ENCODE results near the gene ITPR2.

ITPR2 gene

GRCh38 chr12:26599096-26599695 is 233.8 kb downstream of the ITPR2 start:
- in situ Hi-C loops (cut with MboI; ENCODE audit: low sequenced_read_pairs), result no loop called here

GRCh38 chr12:26595806-26596205 is 237.2 kb downstream of the ITPR2 start:
- in situ Hi-C loops (cut with MboI; ENCODE audit: low sequenced_read_pairs), result no loop called here

- in situ Hi-C loops (cut with MboI; ENCODE audit: low sequenced_read_pairs), result no loop called here
Measured at GRCh38 chr12:26580619-26581018, 252.4 kb downstream of the ITPR2 start.

DNA sequence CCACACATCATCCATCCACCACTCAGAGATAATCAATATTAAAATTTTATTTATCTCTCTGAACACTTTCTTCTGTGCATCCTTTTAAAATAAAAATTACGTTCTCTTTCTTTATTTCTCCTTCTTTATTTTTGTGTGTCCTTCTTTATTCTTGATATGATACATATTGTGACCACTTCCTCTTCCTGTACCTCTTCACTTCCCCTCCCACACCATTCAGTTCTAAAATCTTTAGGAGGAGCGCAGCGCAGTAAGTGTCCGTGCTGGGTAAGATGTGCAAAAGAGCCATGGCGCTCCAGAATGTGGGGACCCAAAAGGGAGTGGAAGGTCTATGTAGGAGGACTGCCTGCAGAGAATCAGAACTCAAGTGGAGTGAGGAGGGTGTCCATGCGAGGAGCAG is 256.7 kb downstream of the ITPR2 start:
- in situ Hi-C loops (cut with MboI; ENCODE audit: low sequenced_read_pairs), result no loop called here

- in situ Hi-C loops (cut with MboI; ENCODE audit: low sequenced_read_pairs), result no loop called here
Measured at GRCh38 chr12:26573225-26573909, 259.6 kb downstream of the ITPR2 start.

GRCh38 chr12:26572137-26572536 is 260.9 kb downstream of the ITPR2 start:
- in situ Hi-C loops (cut with MboI; ENCODE audit: low sequenced_read_pairs), result no loop called here

GRCh38 chr12:26571560-26571959 is 261.4 kb downstream of the ITPR2 start:
- in situ Hi-C loops (cut with MboI; ENCODE audit: low sequenced_read_pairs), result no loop called here

GRCh38 chr12:26567126-26567525 is 265.9 kb downstream of the ITPR2 start:
- in situ Hi-C loops (cut with MboI; ENCODE audit: low sequenced_read_pairs), result no loop called here

DNA sequence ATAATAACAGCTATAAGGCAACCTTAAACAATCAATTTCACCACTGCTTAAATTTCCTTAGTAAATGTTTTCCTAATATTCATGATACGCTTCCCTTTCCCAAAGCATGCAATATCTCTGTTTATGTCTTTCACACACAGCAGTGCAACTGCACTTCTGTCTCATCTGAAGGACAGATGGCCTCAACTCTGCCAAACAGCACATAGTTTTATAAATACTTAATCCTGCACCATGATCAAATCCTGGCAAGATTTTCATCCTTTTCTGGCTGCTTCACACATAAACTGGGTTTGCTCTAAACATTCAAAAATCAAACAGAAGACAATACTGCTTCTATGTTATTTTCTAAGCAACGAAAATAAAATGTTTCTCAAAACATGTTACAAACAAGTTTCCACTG is 266.3 kb downstream of the ITPR2 start:
- in situ Hi-C loops (cut with MboI; ENCODE audit: low sequenced_read_pairs), result no loop called here

DNA sequence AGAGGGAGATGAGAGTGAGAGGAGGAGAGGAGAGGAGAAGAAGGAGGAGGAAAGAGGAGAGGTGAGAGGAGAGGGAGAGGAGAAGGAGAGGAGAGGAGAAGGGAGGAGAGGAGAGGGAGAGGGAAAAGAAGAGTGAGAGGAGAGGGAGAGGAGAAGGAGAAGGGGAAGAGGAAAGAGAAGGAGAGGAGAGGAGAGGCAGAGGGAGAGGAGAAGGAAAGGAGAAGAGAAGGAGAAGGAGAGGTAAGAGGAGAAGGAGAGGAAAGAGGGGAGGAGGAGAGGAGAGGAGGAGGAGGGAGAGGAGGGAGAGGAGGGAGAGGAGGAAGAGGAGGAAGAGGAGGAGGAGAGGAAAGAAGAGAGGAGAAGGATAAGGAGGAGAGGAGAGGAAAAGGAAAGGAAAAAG is 266.8 kb downstream of the ITPR2 start:
- in situ Hi-C loops (cut with MboI; ENCODE audit: low sequenced_read_pairs), result no loop called here

- in situ Hi-C loops (cut with MboI; ENCODE audit: low sequenced_read_pairs), result no loop called here
Measured at GRCh38 chr12:26564391-26564790, 268.6 kb downstream of the ITPR2 start.

DNA sequence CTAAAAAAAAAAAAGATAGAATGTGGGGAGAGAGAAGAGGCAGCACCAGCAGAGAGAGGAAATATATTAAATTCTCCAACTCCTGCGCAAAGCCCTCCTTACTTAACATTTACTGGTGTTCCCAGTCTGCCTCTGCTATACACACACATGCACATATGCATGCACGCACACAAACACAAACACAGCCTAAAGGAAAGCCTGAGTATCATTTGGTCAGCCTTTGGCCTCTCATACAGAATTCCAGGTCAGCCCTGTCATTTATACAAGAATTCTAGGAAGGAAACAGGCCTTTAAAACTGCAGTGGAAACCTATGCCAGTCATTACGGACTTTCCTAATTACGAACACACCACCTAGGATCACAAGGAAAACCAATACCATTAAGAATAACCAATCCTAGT is 269.4 kb downstream of the ITPR2 start:
- in situ Hi-C loops (cut with MboI; ENCODE audit: low sequenced_read_pairs), result no loop called here

- in situ Hi-C loops (cut with MboI; ENCODE audit: low sequenced_read_pairs), result no loop called here
Measured at GRCh38 chr12:26557326-26557725, 275.7 kb downstream of the ITPR2 start.

- in situ Hi-C loops (cut with MboI; ENCODE audit: low sequenced_read_pairs), result no loop called here
Measured at GRCh38 chr12:26556916-26557315, 276.1 kb downstream of the ITPR2 start.

DNA sequence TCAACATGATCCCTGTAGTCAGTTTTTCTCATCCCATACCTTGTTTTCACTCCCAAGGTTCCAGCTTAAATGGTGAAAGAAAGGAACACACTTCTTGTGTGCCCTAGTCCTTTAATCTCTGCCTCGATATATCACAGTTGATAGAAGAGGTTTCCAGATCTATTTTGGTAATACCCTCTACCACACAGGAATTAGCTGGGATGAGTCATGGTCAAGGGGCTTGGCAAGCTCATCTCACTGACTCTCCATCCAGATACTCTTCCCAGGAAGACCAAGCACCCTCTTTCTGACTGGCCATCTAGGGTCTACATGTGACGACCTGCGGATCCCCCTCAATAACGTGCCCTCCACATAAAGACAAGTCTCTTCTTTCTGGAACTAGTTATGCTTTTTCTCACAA is 277.9 kb downstream of the ITPR2 start:
- in situ Hi-C loops (cut with MboI; ENCODE audit: low sequenced_read_pairs), result no loop called here

GRCh38 chr12:26554332-26554731 is 278.7 kb downstream of the ITPR2 start:
- in situ Hi-C loops (cut with MboI; ENCODE audit: low sequenced_read_pairs), result no loop called here

- in situ Hi-C loops (cut with MboI; ENCODE audit: low sequenced_read_pairs), result no loop called here
Measured at GRCh38 chr12:26551385-26551784, 281.6 kb downstream of the ITPR2 start.

- in situ Hi-C loops (cut with MboI; ENCODE audit: low sequenced_read_pairs), result no loop called here
Measured at GRCh38 chr12:26548227-26548626, 284.8 kb downstream of the ITPR2 start.

DNA sequence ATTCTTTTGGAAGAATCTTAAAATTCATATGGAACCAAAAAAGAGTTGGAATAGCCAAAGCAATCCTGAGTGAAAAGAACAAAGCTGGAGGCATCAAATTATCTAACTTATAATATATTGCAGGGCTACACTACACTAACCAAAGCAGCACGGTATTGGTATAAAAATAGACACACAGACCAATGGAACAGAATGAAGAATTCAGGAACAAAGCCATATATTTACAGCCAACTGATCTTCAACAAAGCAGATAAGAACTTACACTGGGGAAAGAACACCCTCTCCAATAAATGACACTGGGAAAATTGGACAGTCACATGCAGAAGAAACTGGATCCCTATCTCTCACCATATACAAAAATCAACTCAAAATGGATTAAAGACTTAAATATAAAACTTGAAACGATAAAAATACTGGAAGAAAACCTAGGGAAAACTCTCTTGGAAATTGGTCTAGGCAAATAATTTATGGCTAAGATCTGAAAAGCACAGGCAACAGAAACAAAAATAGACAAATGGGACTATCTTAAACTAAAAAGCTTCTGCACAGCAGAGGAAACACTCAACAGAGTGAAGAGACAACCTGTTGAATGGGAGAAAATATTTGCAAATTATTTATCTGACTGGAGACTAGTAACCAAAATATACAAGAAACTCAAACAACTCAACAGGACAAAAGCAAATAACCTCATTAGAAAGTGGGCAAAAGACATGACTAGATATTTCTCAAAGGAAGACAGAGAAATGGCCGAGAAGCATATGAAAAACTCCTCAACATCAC is 286.3 kb downstream of the ITPR2 start:
- in situ Hi-C loops (cut with MboI; ENCODE audit: low sequenced_read_pairs), result no loop called here

GRCh38 chr12:26539131-26539530 is 293.9 kb downstream of the ITPR2 start:
- in situ Hi-C loops (cut with MboI; ENCODE audit: low sequenced_read_pairs), result no loop called here

GRCh38 chr12:26537651-26538050 is 295.3 kb downstream of the ITPR2 start:
- in situ Hi-C loops (cut with MboI; ENCODE audit: low sequenced_read_pairs), result no loop called here

DNA sequence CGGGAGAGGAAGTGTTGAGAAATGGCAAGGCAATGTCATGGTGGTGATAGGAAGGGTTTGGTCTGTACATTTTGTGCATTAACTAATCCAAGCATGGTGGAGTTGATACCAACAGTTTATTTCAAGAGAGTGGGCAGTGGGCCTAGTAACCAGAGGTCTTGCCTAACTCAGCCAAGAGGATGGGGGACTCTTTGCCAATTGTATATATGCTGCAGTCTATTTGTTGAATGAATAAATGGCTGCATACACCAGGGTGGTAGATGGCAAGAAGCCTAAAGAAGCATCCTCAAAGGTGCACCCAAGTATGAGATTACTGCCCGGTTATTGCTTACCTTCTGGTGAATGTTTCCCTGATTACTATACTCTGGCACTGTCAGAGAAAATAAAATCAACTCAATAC is 295.9 kb downstream of the ITPR2 start:
- in situ Hi-C loops (cut with MboI; ENCODE audit: low sequenced_read_pairs), result no loop called here
